ELF-1 (cell line): ENCODE results near the gene SPATA16.

Experiments
- DNase-seq: peaks from one replicate; pipeline ENCODE4 v3.0.0-alpha.2; 2016; ENCODE audit warnings: low read depth, low spot score

Gene SPATA16

GRCh38 chr3:172839679-172840078 lies 301.4 kb downstream of the SPATA16 start:
- no peak for DNase-seq
